ENCODE data around the gene MTUS2. TPM values are rescaled to one million over a fixed set of nuclear protein-coding genes. Genes with fewer than 3 reads are reported as not detected.

The MTUS2 gene
- total RNA-seq, 3 donors from 2014 or later, result not detected

- Mint-ChIP-seq H3K4me3 (no peak overlapping the region), H3K36me3 (ENCODE audit: insufficient read depth) (no peaks in the 10 kb centered on the region), H3K27me3 (ENCODE audit: low read depth) (peaks cover 4% of the 10 kb centered on the region), H3K4me1 (ENCODE audit: low read depth) (no peaks in the 10 kb centered on the region), H3K9me3 (no peaks in the 10 kb centered on the region)
- ATAC-seq (no peak), DNase-seq (no peak)
Observed at GRCh38 chr13:29281932-29282495, 461.9 kb downstream of the MTUS2 start.

GRCh38 chr13:29284726-29285125 lies 464.6 kb downstream of the MTUS2 start:
- no peak overlapping the region for H3K4me3 Mint-ChIP-seq
- H3K9me3 Mint-ChIP-seq, result no peaks in the 10 kb centered on the region
- no peak for DNase-seq
- H3K27me3 Mint-ChIP-seq (ENCODE audit: low read depth), result peaks cover 5% of the 10 kb centered on the region
- ATAC-seq, result no peak
- H3K4me1 Mint-ChIP-seq (ENCODE audit: low read depth), result no peaks in the 10 kb centered on the region
- no peaks in the 10 kb centered on the region for H3K36me3 Mint-ChIP-seq (ENCODE audit: insufficient read depth)

- Mint-ChIP-seq H3K4me3 (no peak overlapping the region), H3K27me3 (ENCODE audit: low read depth) (peaks cover 5% of the 10 kb centered on the region), H3K9me3 (no peaks in the 10 kb centered on the region), H3K36me3 (ENCODE audit: insufficient read depth) (no peaks in the 10 kb centered on the region), H3K4me1 (ENCODE audit: low read depth) (no peaks in the 10 kb centered on the region)
- DNase-seq (no peak), ATAC-seq (no peak)
Observed at GRCh38 chr13:29287237-29287636, 467.1 kb downstream of the MTUS2 start.

- no peaks in the 10 kb centered on the region for H3K4me1 Mint-ChIP-seq (ENCODE audit: low read depth)
- no peak for DNase-seq
- H3K27me3 Mint-ChIP-seq (ENCODE audit: low read depth), result peaks cover 6% of the 10 kb centered on the region
- H3K4me3 Mint-ChIP-seq, result no peak overlapping the region
- ATAC-seq, result no peak
- H3K36me3 Mint-ChIP-seq (ENCODE audit: insufficient read depth), result no peaks in the 10 kb centered on the region
- H3K9me3 Mint-ChIP-seq, result peaks cover 4% of the 10 kb centered on the region
Observed at GRCh38 chr13:29292045-29292444, 471.9 kb downstream of the MTUS2 start.

GRCh38 chr13:29294821-29295220 lies 474.7 kb downstream of the MTUS2 start:
- H3K9me3 Mint-ChIP-seq, result peaks cover 4% of the 10 kb centered on the region
- H3K36me3 Mint-ChIP-seq (ENCODE audit: insufficient read depth), result no peaks in the 10 kb centered on the region

GRCh38 chr13:29301027-29301426 lies 480.9 kb downstream of the MTUS2 start:
- H3K9me3 Mint-ChIP-seq, result peaks cover 27% of the 10 kb centered on the region
- no peaks in the 10 kb centered on the region for H3K4me1 Mint-ChIP-seq (ENCODE audit: low read depth)
- ATAC-seq (no peak), DNase-seq (no peak)
- peaks cover 8% of the 10 kb centered on the region for H3K27me3 Mint-ChIP-seq (ENCODE audit: low read depth)
- no peak overlapping the region for H3K4me3 Mint-ChIP-seq
- H3K36me3 Mint-ChIP-seq (ENCODE audit: insufficient read depth), result no peaks in the 10 kb centered on the region

More at GRCh38 chr13:29294821-29295220, 474.7 kb downstream of the MTUS2 start:
- Mint-ChIP-seq H3K4me3 (no peak overlapping the region), H3K4me1 (ENCODE audit: low read depth) (no peaks in the 10 kb centered on the region), H3K27me3 (ENCODE audit: low read depth) (peaks cover 10% of the 10 kb centered on the region)
- ATAC-seq, result no peak
- no peak for DNase-seq

GRCh38 chr13:29304148-29304547 lies 484.0 kb downstream of the MTUS2 start:
- no peaks in the 10 kb centered on the region for H3K4me1 Mint-ChIP-seq (ENCODE audit: low read depth)
- peaks cover 45% of the 10 kb centered on the region for H3K9me3 Mint-ChIP-seq
- no peak overlapping the region for H3K4me3 Mint-ChIP-seq
- ATAC-seq (no peak), DNase-seq (no peak)
- H3K36me3 Mint-ChIP-seq (ENCODE audit: insufficient read depth), result no peaks in the 10 kb centered on the region
- H3K27me3 Mint-ChIP-seq (ENCODE audit: low read depth), result peaks cover 13% of the 10 kb centered on the region

GRCh38 chr13:29310806-29311205 lies 490.7 kb downstream of the MTUS2 start:
- no peak for ATAC-seq
- peaks cover 20% of the 10 kb centered on the region for H3K9me3 Mint-ChIP-seq
- H3K4me1 Mint-ChIP-seq (ENCODE audit: low read depth), result no peaks in the 10 kb centered on the region
- H3K4me3 Mint-ChIP-seq, result no peak overlapping the region
- DNase-seq, result no peak
- H3K36me3 Mint-ChIP-seq (ENCODE audit: insufficient read depth), result no peaks in the 10 kb centered on the region
- H3K27me3 Mint-ChIP-seq (ENCODE audit: low read depth), result peaks cover 16% of the 10 kb centered on the region

- H3K36me3 Mint-ChIP-seq (ENCODE audit: insufficient read depth), result no peaks in the 10 kb centered on the region
- no peak for ATAC-seq
- no peaks in the 10 kb centered on the region for H3K27me3 Mint-ChIP-seq (ENCODE audit: low read depth)
- no peaks in the 10 kb centered on the region for H3K4me1 Mint-ChIP-seq (ENCODE audit: low read depth)
- DNase-seq, result no peak
- H3K4me3 Mint-ChIP-seq, result no peak overlapping the region
- H3K9me3 Mint-ChIP-seq, result no peaks in the 10 kb centered on the region
Observed at GRCh38 chr13:29315847-29316246, 495.7 kb downstream of the MTUS2 start.

- Mint-ChIP-seq H3K36me3 (ENCODE audit: insufficient read depth) (no peaks in the 10 kb centered on the region), H3K9me3 (no peaks in the 10 kb centered on the region), H3K4me3 (no peak overlapping the region), H3K4me1 (ENCODE audit: low read depth) (no peaks in the 10 kb centered on the region), H3K27me3 (ENCODE audit: low read depth) (no peaks in the 10 kb centered on the region)
- ATAC-seq, result no peak
- DNase-seq, result no peak
Observed at GRCh38 chr13:29317828-29318227, 497.7 kb downstream of the MTUS2 start.

- no peak overlapping the region for H3K4me3 Mint-ChIP-seq
- no peaks in the 10 kb centered on the region for H3K4me1 Mint-ChIP-seq (ENCODE audit: low read depth)
- DNase-seq (no peak), ATAC-seq (no peak)
- no peaks in the 10 kb centered on the region for H3K36me3 Mint-ChIP-seq (ENCODE audit: insufficient read depth)
- H3K27me3 Mint-ChIP-seq (ENCODE audit: low read depth), result peaks cover 2% of the 10 kb centered on the region
- no peaks in the 10 kb centered on the region for H3K9me3 Mint-ChIP-seq
Observed at GRCh38 chr13:29318741-29319140, 498.6 kb downstream of the MTUS2 start.

- Mint-ChIP-seq H3K4me1 (ENCODE audit: low read depth) (no peaks in the 10 kb centered on the region), H3K27me3 (ENCODE audit: low read depth) (peaks cover 2% of the 10 kb centered on the region), H3K36me3 (ENCODE audit: insufficient read depth) (no peaks in the 10 kb centered on the region), H3K4me3 (no peak overlapping the region), H3K9me3 (no peaks in the 10 kb centered on the region)
- ATAC-seq, result no peak
- DNase-seq, result no peak
Observed at GRCh38 chr13:29319451-29319850, 499.3 kb downstream of the MTUS2 start.

GRCh38 chr13:29323954-29324353 lies 503.8 kb downstream of the MTUS2 start:
- ATAC-seq, result no peak
- no peaks in the 10 kb centered on the region for H3K4me1 Mint-ChIP-seq (ENCODE audit: low read depth)
- H3K4me3 Mint-ChIP-seq, result no peak overlapping the region
- H3K9me3 Mint-ChIP-seq, result peaks cover 3% of the 10 kb centered on the region
- H3K27me3 Mint-ChIP-seq (ENCODE audit: low read depth), result peaks cover 2% of the 10 kb centered on the region
- H3K36me3 Mint-ChIP-seq (ENCODE audit: insufficient read depth), result no peaks in the 10 kb centered on the region
- DNase-seq, result no peak

- DNase-seq (no peak), ATAC-seq (no peak)
- Mint-ChIP-seq H3K4me3 (no peak overlapping the region), H3K27me3 (ENCODE audit: low read depth) (peaks cover 2% of the 10 kb centered on the region), H3K4me1 (ENCODE audit: low read depth) (no peaks in the 10 kb centered on the region), H3K9me3 (peaks cover 3% of the 10 kb centered on the region), H3K36me3 (ENCODE audit: insufficient read depth) (no peaks in the 10 kb centered on the region)
Observed at GRCh38 chr13:29324601-29325000, 504.5 kb downstream of the MTUS2 start.

GRCh38 chr13:29328501-29328900 lies 508.4 kb downstream of the MTUS2 start:
- no peak for DNase-seq
- no peak for ATAC-seq
- peaks cover 6% of the 10 kb centered on the region for H3K9me3 Mint-ChIP-seq
- H3K4me1 Mint-ChIP-seq (ENCODE audit: low read depth), result no peaks in the 10 kb centered on the region
- H3K36me3 Mint-ChIP-seq (ENCODE audit: insufficient read depth), result no peaks in the 10 kb centered on the region
- H3K27me3 Mint-ChIP-seq (ENCODE audit: low read depth), result no peaks in the 10 kb centered on the region
- no peak overlapping the region for H3K4me3 Mint-ChIP-seq

- DNase-seq (no peak), ATAC-seq (no peak)
- no peaks in the 10 kb centered on the region for H3K4me1 Mint-ChIP-seq (ENCODE audit: low read depth)
- peaks cover 10% of the 10 kb centered on the region for H3K9me3 Mint-ChIP-seq
- no peaks in the 10 kb centered on the region for H3K36me3 Mint-ChIP-seq (ENCODE audit: insufficient read depth)
- H3K27me3 Mint-ChIP-seq (ENCODE audit: low read depth), result no peaks in the 10 kb centered on the region
- H3K4me3 Mint-ChIP-seq, result no peak overlapping the region
Observed at GRCh38 chr13:29336356-29336755, 516.2 kb downstream of the MTUS2 start.

Data from activated T-cell treated with anti-CD3 and anti-CD28 coated beads, Interleukin-2, amount 50 U/mL, for 4 hours (primary cell).